Activated naive CD4-positive, alpha-beta T cell treated with anti-CD3 and anti-CD28 coated beads, Interleukin-2, amount 50 U/mL, for 24 hours (primary cell): ENCODE measurements around the gene PLPPR3.
A peak's percentile ranks its signal among the peaks of the same experiment; 100 is the strongest.

Experiments
- H3K27ac Mint-ChIP-seq: one replicate; pipeline ENCODE4 v1.8.0; 2021; ENCODE audit warnings: mild to moderate bottlenecking, mixed read lengths
- H3K27me3 Mint-ChIP-seq: one replicate; pipeline ENCODE4 v1.8.0; 2021; ENCODE audit warnings: mixed read lengths
- H3K36me3 Mint-ChIP-seq: one replicate; pipeline ENCODE4 v1.8.0; 2021; ENCODE audit warnings: mixed read lengths
- H3K4me1 Mint-ChIP-seq: one replicate; pipeline ENCODE4 v1.8.0; 2021; ENCODE audit warnings: mixed read lengths
- H3K4me3 Mint-ChIP-seq: one replicate; pipeline ENCODE4 v1.8.0; 2021; ENCODE audit warnings: mild to moderate bottlenecking, mixed read lengths
- H3K9me3 Mint-ChIP-seq: one replicate; pipeline ENCODE4 v1.8.0; 2021; ENCODE audit warnings: mixed read lengths

PLPPR3 gene

DNA sequence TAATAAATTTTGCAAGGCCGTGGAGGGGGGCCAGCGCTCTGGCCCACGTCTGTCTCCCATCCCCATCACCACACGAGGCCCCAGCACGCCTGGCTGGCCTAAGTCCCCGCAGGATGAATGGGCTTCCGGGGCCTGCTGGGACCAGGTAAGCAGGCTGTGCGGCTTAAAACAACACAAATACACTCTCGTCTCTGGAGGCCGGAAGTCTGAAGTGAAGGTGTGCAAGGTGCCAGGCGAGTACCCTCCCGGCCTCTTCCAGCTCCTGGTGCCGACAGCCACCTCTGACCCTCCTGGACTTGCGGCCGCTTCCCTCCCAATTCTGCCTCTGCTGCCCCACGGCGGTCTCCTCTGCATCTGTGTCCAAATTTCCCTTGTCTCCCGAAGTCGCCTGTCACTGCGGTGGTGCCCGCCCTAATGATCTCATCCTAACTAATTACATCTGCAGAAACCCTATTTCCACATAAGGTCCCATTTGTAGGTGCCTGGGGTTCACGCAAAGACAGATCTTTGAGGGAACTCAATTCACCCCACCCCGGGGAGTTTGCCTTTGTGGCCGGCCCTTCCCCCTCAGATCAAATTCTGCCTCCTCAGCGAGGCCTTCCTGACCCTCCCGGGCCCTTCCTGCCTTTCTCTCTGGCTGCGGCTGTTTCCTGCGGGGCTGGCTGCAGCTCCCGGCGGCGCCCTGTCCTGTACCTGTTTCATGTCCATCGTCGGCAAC, 32.6 kb downstream of the PLPPR3 start:
- Mint-ChIP-seq H3K4me1 (no peaks in the 10 kb centered on the region), H3K36me3 (no peaks in the 10 kb centered on the region), H3K9me3 (no peaks in the 10 kb centered on the region), H3K27me3 (no peaks in the 10 kb centered on the region), H3K4me3 (no peak overlapping the region), H3K27ac (no peak overlapping the region)

- no peak overlapping the region for H3K4me3 Mint-ChIP-seq
- H3K9me3 Mint-ChIP-seq: no peaks in the 10 kb centered on the region
- no peaks in the 10 kb centered on the region for H3K36me3 Mint-ChIP-seq
- no peak overlapping the region for H3K27ac Mint-ChIP-seq
- no peaks in the 10 kb centered on the region for H3K27me3 Mint-ChIP-seq
- H3K4me1 Mint-ChIP-seq: no peaks in the 10 kb centered on the region
Measured at GRCh38 chr19:788686-788982, 33.1 kb downstream of the PLPPR3 start.

GRCh38 chr19:787536-787935, 34.2 kb downstream of the PLPPR3 start:
- Mint-ChIP-seq H3K9me3 (no peaks in the 10 kb centered on the region), H3K27ac (no peak overlapping the region), H3K27me3 (no peaks in the 10 kb centered on the region), H3K4me3 (no peak overlapping the region), H3K36me3 (no peaks in the 10 kb centered on the region), H3K4me1 (no peaks in the 10 kb centered on the region)

GRCh38 chr19:784541-784940, 37.2 kb downstream of the PLPPR3 start:
- H3K9me3 Mint-ChIP-seq: no peaks in the 10 kb centered on the region
- no peaks in the 10 kb centered on the region for H3K36me3 Mint-ChIP-seq
- H3K27me3 Mint-ChIP-seq: no peaks in the 10 kb centered on the region
- H3K27ac Mint-ChIP-seq: no peak overlapping the region
- no peak overlapping the region for H3K4me3 Mint-ChIP-seq
- no peaks in the 10 kb centered on the region for H3K4me1 Mint-ChIP-seq

DNA sequence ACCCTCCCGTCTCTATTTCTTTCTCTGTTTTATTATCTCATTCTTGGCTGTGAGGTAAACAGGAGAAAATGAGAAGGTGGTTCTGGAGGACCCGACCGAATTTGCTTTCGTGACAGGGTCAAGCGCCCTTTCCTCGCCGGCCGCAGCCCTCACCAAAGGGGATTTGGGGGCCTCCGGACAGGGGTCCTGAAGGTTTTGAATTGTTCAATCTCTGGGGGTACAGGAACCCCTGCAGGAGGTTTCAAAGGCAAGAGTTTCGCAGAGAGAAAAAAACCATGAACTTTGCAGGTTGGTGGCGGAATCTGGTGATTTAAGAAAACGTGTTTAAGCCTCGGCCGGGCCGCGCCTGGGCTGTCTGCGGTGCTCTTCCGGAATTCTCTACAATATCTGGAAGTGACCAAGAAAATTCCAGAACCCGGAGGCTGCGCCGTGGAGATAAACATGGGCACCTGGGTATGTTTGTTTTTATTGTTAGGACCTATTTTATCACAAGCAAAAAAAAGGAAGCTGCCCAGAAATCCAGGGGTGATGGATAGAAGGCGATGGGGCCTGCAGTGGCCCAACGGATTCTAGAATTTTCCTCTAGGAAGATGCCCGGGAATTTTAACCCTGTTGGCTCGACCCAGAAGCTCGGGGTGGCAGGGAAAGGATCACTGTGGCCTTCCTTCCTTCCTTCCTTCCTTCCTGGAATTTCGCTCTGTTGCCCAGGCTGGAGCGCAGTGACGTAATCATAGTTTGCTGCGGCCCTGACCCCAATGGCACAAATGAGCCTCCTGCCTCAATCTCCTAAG, 38.7 kb downstream of the PLPPR3 start:
- Mint-ChIP-seq H3K36me3 (no peaks in the 10 kb centered on the region), H3K27ac (no peak overlapping the region), H3K4me3 (no peak overlapping the region), H3K9me3 (no peaks in the 10 kb centered on the region), H3K4me1 (no peaks in the 10 kb centered on the region), H3K27me3 (no peaks in the 10 kb centered on the region)

- Mint-ChIP-seq H3K27me3 (no peaks in the 10 kb centered on the region), H3K27ac (no peak overlapping the region), H3K9me3 (no peaks in the 10 kb centered on the region), H3K36me3 (no peaks in the 10 kb centered on the region), H3K4me1 (no peaks in the 10 kb centered on the region), H3K4me3 (no peak overlapping the region)
Measured at GRCh38 chr19:782185-782877, 39.4 kb downstream of the PLPPR3 start.

DNA sequence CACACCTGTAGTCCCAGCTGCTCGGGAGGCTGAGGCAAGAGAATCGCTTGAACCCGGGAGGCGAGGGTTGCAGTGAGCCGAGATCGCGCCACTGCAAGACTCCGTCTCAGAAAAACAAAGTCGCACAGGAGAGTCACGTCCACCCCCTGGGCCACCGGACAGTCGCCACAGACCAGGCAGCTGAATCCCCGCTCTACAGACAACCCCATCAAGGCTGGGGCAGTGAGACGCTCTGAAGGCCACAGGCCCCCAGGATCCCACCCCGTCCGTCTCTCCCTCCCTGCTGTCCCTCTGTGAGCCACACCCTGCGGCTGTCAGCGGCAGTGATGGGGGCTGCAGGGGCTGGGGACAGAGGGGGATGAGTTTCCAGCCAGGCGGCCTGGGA, 40.0 kb downstream of the PLPPR3 start:
- H3K36me3 Mint-ChIP-seq: no peaks in the 10 kb centered on the region
- no peaks in the 10 kb centered on the region for H3K27me3 Mint-ChIP-seq
- H3K4me1 Mint-ChIP-seq: no peaks in the 10 kb centered on the region
- H3K27ac Mint-ChIP-seq: no peak overlapping the region
- H3K9me3 Mint-ChIP-seq: no peaks in the 10 kb centered on the region
- no peak overlapping the region for H3K4me3 Mint-ChIP-seq

GRCh38 chr19:780935-781334, 40.8 kb downstream of the PLPPR3 start:
- no peaks in the 10 kb centered on the region for H3K9me3 Mint-ChIP-seq
- no peaks in the 10 kb centered on the region for H3K36me3 Mint-ChIP-seq
- H3K4me3 Mint-ChIP-seq: no peak overlapping the region
- no peak overlapping the region for H3K27ac Mint-ChIP-seq
- no peaks in the 10 kb centered on the region for H3K27me3 Mint-ChIP-seq
- no peaks in the 10 kb centered on the region for H3K4me1 Mint-ChIP-seq

DNA sequence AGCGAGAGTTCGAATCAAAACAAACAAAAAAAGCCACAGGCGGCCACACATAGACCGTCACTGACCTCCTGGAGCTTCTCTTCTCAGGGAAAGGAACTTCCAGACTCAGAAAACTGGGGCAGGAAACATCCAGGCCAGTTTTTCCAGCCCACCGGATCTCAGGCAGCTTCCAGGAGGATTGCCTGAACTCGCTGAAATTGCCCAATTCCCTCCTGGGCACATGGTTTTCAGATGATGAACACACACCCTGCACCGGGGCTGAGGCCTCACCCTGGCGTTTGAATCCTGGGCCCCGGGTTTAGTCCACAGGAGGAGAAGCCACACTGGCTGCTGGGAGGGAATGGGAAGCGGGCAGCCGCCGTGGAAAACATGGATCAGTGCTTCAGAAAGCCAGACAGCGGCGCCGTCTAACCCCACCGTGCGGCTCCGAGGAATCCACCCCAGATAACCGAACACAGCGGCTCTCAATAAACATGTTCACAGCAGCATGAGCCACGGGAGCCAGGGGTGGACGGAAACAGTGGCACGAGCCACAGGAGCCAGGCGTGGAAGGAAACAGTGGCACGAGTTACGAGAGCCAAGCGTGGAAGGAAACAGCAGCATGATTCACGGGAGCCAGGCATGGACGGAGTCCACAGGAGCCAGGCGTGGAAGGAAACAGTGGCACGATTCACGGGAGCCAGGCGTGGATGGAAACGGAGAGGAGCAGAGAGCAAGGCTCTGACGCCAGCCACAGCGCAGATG, 42.7 kb downstream of the PLPPR3 start:
- H3K27me3 Mint-ChIP-seq: no peaks in the 10 kb centered on the region
- no peak overlapping the region for H3K27ac Mint-ChIP-seq
- H3K9me3 Mint-ChIP-seq: no peaks in the 10 kb centered on the region
- H3K36me3 Mint-ChIP-seq: no peaks in the 10 kb centered on the region
- H3K4me1 Mint-ChIP-seq: no peaks in the 10 kb centered on the region
- no peak overlapping the region for H3K4me3 Mint-ChIP-seq

DNA sequence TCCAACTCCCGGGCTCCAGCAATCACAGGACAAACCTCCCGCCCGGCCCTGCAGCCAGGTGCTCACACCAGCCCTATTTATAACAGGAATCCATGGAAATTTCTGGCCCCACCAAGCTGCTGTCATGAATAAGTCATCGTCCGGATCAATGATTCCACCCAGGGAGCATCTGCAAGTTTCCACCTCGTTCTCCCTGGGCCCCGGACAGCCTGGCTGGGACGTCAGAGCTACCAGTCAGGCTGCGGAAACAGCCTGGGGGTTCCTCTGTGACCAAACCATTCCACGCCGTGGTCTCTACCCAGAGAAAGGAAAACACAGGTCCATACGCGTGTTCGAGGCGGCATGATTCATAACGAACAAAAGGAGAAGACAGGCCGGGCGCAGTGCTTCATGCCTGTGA, 45.2 kb downstream of the PLPPR3 start:
- Mint-ChIP-seq H3K27ac (no peak overlapping the region), H3K4me1 (no peaks in the 10 kb centered on the region), H3K4me3 (no peak overlapping the region), H3K9me3 (no peaks in the 10 kb centered on the region), H3K36me3 (no peaks in the 10 kb centered on the region), H3K27me3 (no peaks in the 10 kb centered on the region)

DNA sequence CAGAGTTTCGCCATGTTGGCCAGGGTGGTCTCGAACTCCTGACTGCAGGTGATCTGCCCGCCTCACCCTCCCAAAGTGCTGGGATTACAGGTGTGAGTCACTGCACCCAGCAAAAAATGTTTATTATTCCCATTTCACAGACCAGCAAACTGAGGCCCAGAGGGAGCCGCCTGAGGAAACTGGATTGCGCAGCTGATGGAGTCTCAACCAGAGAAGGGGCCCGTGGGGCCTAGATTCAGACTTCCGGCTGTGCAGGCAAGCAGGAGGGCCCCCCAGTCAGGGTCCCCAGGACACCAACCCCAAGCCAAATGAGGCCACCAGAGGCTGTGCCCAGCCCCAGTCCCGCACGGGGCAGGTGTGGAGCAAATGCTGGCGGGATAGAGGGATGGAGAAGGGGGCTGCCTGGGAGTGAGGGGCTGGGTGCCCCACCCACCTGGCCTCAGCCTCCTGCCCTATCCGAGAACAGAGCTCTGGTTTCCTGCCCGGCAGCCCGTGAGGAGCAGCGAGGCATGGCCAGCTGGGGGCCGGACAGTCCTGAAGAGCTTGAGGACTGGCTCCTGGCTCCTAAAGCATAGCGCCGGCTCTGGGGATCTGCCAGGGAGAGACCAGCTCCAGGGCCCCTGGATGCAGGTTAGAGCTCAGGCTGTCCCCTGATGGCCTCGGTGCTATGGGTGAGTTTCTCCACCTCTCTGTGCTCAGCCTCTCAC, 48.9 kb downstream of the PLPPR3 start:
- Mint-ChIP-seq H3K27ac (no peak overlapping the region), H3K4me3 (no peak overlapping the region), H3K36me3 (no peaks in the 10 kb centered on the region), H3K9me3 (no peaks in the 10 kb centered on the region), H3K27me3 (peaks cover 3% of the 10 kb centered on the region), H3K4me1 (peaks cover 4% of the 10 kb centered on the region)

DNA sequence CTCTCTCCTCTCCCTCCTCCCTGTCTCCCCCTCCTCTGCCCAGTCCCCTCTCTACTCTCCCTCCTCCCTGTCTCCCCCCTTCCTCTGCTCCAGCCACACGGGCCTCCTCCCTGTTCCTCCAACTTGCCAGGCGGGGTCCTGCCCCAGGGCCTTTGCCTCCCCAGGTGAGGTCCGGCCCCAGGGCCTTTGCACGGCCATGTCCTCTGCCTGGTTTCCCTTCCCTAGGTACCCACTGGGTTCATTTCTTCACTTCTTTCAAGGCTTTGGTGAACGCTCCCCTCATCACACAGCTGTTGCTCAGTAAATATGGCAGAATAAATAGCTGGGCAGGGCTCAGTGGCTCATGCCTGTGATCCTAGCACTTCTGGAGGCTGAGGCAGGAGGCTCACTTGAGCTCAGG, 49.7 kb downstream of the PLPPR3 start:
- Mint-ChIP-seq H3K4me3 (no peak overlapping the region), H3K36me3 (no peaks in the 10 kb centered on the region), H3K9me3 (no peaks in the 10 kb centered on the region), H3K4me1 (peaks cover 4% of the 10 kb centered on the region), H3K27ac (peak overlapping the region; percentile 26), H3K27me3 (peaks cover 3% of the 10 kb centered on the region)

GRCh38 chr19:771332-771785, 50.4 kb downstream of the PLPPR3 start:
- Mint-ChIP-seq H3K27me3 (peaks cover 3% of the 10 kb centered on the region), H3K36me3 (no peaks in the 10 kb centered on the region), H3K4me3 (no peak overlapping the region), H3K4me1 (peaks cover 4% of the 10 kb centered on the region), H3K9me3 (no peaks in the 10 kb centered on the region), H3K27ac (no peak overlapping the region)

DNA sequence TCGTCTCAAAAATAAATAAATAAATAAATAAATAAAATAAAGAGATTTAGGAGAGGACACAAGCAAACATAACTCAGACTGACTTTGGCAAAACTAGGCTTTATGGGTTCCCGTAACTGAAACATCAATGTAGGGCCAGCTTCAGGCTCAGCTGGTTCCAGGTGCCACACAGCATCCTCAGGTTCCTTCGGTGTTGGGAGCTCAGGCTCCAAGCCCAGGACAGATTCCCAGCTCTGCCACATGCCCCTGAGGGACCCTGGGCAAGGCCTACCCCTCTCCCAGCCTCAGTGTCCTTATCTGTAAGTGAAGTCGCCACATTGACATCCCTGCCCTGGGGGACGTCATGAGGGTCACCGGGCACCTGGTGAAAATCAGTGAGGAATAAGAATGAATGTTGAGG, 52.1 kb downstream of the PLPPR3 start:
- no peaks in the 10 kb centered on the region for H3K36me3 Mint-ChIP-seq
- no peaks in the 10 kb centered on the region for H3K9me3 Mint-ChIP-seq
- no peak overlapping the region for H3K27ac Mint-ChIP-seq
- no peak overlapping the region for H3K4me3 Mint-ChIP-seq
- peaks cover 3% of the 10 kb centered on the region for H3K27me3 Mint-ChIP-seq
- H3K4me1 Mint-ChIP-seq: peaks cover 4% of the 10 kb centered on the region

DNA sequence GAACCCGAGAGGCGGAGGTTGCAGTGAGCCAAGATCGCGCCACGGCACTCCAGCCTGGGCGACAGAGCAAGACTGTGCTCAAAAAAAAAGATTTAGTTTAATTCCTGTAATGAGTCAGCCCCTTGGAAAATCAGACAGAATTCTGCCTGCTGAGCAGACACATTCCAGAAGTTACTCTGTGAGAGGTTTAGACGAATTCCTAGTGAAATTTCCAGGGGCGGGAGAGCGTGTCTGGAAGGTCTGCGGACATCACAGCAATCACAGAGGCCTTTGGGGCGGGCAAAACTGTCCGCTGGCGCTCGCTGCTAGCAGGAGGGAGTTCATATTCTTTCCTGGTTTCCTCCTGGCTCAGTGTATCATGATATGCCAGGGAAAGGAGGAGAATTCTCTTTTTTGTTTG, 53.3 kb downstream of the PLPPR3 start:
- peaks cover 3% of the 10 kb centered on the region for H3K27me3 Mint-ChIP-seq

More for the DNA sequence above, 53.3 kb downstream of the PLPPR3 start:
- H3K36me3 Mint-ChIP-seq: no peaks in the 10 kb centered on the region
- peaks cover 4% of the 10 kb centered on the region for H3K4me1 Mint-ChIP-seq
- no peak overlapping the region for H3K4me3 Mint-ChIP-seq
- no peaks in the 10 kb centered on the region for H3K9me3 Mint-ChIP-seq
- no peak overlapping the region for H3K27ac Mint-ChIP-seq
